Loucy (cell line): Measurements from ENCODE around the gene IFI30.

ENCODE experiments used
- H2AFZ ChIP-seq: fragments of 200-600 bp; sonication (generic); 2 replicates; pipeline ENCODE4 v1.6.0; 2016; ENCODE audit warnings: antibody characterized with exemption, mild to moderate bottlenecking, low read length, moderate library complexity
- H3F3A ChIP-seq: fragments of 200-600 bp; 2 replicates; pipeline ENCODE4 v1.6.0; 2016; ENCODE audit warnings: antibody characterized with exemption, low read depth, mild to moderate bottlenecking
- H3K27me3 ChIP-seq: fragments of 200-600 bp; sonication (generic); 2 replicates; pipeline ENCODE4 v1.6.1; 2014; ENCODE audit warnings: low read length, mild to moderate bottlenecking; ENCODE audit not compliant: insufficient read depth, poor library complexity, severe bottlenecking
- H3K36me3 ChIP-seq: fragments of 200-600 bp; sonication (generic); 2 replicates; pipeline ENCODE4 v1.6.1; 2016; ENCODE audit warnings: low read length; ENCODE audit not compliant: insufficient read depth
- H3K4me1 ChIP-seq: fragments of 200-600 bp; sonication (generic); 2 replicates; pipeline ENCODE4 v1.5.1; 2014; ENCODE audit warnings: low read length, mild to moderate bottlenecking; ENCODE audit not compliant: insufficient read depth, poor library complexity, severe bottlenecking
- H3K4me2 ChIP-seq: fragments of 200-600 bp; sonication (generic); 2 replicates; pipeline ENCODE4 v1.6.0; 2014; ENCODE audit warnings: antibody characterized with exemption, low read length, low read depth, mild to moderate bottlenecking; ENCODE audit not compliant: poor library complexity, severe bottlenecking
- H3K4me3 ChIP-seq: fragments of 200-600 bp; sonication (generic); 2 replicates; pipeline ENCODE4 v1.5.1; 2014; ENCODE audit warnings: low read length, mild to moderate bottlenecking, mixed read lengths; ENCODE audit not compliant: poor library complexity, severe bottlenecking
- H3K79me2 ChIP-seq: fragments of 200-600 bp; sonication (generic); 2 replicates; pipeline ENCODE4 v1.6.1; 2014; ENCODE audit warnings: low read length; ENCODE audit not compliant: insufficient read depth
- H3K9ac ChIP-seq: fragments of 200-600 bp; sonication (generic); 2 replicates; pipeline ENCODE4 v1.6.0; 2014; ENCODE audit warnings: mild to moderate bottlenecking, low read depth, low read length, moderate library complexity; ENCODE audit not compliant: poor library complexity, severe bottlenecking
- H3K9me2 ChIP-seq: fragments of 200-600 bp; sonication (generic); replicated peaks from 2 replicates; pipeline ENCODE4 v1.6.1; 2016; ENCODE audit warnings: low read depth, low read length, mixed read lengths
- H3K9me3 ChIP-seq: fragments of 200-600 bp; sonication (generic); 2 replicates; pipeline ENCODE4 v1.6.1; 2014; ENCODE audit warnings: mild to moderate bottlenecking, antibody characterized with exemption, low read length, low read depth; ENCODE audit not compliant: insufficient read depth
- H4K20me1 ChIP-seq: fragments of 200-600 bp; sonication (generic); 2 replicates; pipeline ENCODE4 v1.6.0; 2014; ENCODE audit warnings: antibody characterized with exemption, low read length, mild to moderate bottlenecking; ENCODE audit not compliant: insufficient read depth, poor library complexity, severe bottlenecking
- EZH2phosphoT487 ChIP-seq: fragments of 200-600 bp; IDR thresholded peaks from 2 replicates; pipeline ENCODE4 v1.6.1; 2018; ENCODE audit warnings: antibody characterized with exemption, mild to moderate bottlenecking, moderate library complexity, borderline replicate concordance
- TF ChIP-seq, protein P1 (sequence below): fragments of 200-600 bp; sonication (generic); conservative IDR thresholded peaks from 2 replicates; pipeline ENCODE4 v1.5.1; 2014; ENCODE audit warnings: mild to moderate bottlenecking, antibody characterized with exemption, low read length

Gene IFI30

DNA sequence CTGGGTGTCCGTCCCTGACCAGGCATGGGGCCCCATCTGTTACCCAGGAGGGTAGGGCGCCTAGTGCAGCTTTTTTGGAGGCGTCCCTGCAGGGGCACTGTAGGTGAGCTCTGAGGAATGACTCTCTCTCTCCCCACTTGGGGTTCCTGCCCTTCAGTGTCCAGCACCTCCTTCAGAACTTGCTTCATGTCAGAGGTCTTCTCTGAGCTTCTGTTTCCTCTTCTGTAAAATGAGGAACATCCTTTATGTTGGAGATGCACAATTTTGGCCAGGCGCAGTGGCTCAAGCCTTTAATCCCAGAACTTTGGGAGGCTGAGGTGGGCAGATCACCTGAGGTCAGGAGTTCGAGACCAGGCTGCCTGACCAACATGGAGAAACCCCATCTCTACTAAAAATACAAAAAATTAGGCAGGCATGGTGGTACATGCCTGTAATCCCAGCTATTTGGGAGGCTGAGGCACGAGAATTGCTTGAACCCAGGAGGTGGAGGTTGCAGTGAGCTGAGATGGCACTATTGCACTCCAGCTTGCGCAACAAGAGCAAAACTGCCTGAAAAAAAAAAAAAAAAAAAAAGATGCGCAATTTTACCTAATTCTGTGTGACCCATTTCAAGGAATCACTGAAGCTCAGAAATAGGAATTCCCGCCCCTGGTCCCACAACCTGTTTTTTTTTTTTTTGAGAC lies 35.8 kb upstream of the IFI30 start:
- TF ChIP-seq, protein P1, sequence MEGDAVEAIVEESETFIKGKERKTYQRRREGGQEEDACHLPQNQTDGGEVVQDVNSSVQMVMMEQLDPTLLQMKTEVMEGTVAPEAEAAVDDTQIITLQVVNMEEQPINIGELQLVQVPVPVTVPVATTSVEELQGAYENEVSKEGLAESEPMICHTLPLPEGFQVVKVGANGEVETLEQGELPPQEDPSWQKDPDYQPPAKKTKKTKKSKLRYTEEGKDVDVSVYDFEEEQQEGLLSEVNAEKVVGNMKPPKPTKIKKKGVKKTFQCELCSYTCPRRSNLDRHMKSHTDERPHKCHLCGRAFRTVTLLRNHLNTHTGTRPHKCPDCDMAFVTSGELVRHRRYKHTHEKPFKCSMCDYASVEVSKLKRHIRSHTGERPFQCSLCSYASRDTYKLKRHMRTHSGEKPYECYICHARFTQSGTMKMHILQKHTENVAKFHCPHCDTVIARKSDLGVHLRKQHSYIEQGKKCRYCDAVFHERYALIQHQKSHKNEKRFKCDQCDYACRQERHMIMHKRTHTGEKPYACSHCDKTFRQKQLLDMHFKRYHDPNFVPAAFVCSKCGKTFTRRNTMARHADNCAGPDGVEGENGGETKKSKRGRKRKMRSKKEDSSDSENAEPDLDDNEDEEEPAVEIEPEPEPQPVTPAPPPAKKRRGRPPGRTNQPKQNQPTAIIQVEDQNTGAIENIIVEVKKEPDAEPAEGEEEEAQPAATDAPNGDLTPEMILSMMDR, result no peak
- no peak for TF ChIP-seq EZH2phosphoT487
- no peak overlapping the region for H3K9ac ChIP-seq
- no peaks in the 10 kb centered on the region for H3F3A ChIP-seq
- H3K9me3 ChIP-seq, result no peaks in the 10 kb centered on the region
- H3K4me1 ChIP-seq, result no peaks in the 10 kb centered on the region
- no peaks in the 10 kb centered on the region for H3K27me3 ChIP-seq
- no peak overlapping the region for H3K4me3 ChIP-seq
- H3K36me3 ChIP-seq, result no peaks in the 10 kb centered on the region
- H4K20me1 ChIP-seq, result no peaks in the 10 kb centered on the region
- H2AFZ ChIP-seq, result no peak overlapping the region
- no peaks in the 10 kb centered on the region for H3K9me2 ChIP-seq
- H3K79me2 ChIP-seq, result no peaks in the 10 kb centered on the region
- no peak overlapping the region for H3K4me2 ChIP-seq

DNA sequence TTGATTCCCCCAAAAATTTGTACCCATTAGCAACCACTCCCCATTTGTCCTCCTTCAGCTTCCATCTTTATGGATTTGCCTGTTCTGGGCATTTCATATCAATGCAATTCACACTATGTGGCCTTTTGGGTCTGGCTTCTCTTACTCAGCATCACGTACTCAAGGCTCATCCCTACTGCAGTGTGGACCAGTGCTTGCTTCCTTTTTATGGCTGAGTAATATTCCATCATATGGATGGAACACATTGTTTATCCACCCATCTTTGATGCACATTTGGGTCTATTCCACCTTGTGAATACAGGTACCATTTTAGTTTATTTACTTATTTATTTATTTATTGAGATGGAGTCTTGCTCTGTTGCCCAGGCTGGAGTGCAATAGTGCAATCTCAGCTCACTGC lies 33.1 kb upstream of the IFI30 start:
- H3F3A ChIP-seq, result no peaks in the 10 kb centered on the region
- no peaks in the 10 kb centered on the region for H3K9me2 ChIP-seq
- no peaks in the 10 kb centered on the region for H3K4me1 ChIP-seq
- no peaks in the 10 kb centered on the region for H3K79me2 ChIP-seq
- no peak overlapping the region for H2AFZ ChIP-seq
- TF ChIP-seq, protein P1, result no peak
- no peak for TF ChIP-seq EZH2phosphoT487
- no peak overlapping the region for H3K9ac ChIP-seq
- no peak overlapping the region for H3K4me2 ChIP-seq
- no peaks in the 10 kb centered on the region for H3K27me3 ChIP-seq
- H3K36me3 ChIP-seq, result no peaks in the 10 kb centered on the region
- H3K9me3 ChIP-seq, result no peaks in the 10 kb centered on the region
- no peaks in the 10 kb centered on the region for H4K20me1 ChIP-seq
- H3K4me3 ChIP-seq, result no peak overlapping the region

GRCh38 chr19:18141031-18141430 lies 32.6 kb upstream of the IFI30 start:
- H3K4me3 ChIP-seq, result no peak overlapping the region
- no peaks in the 10 kb centered on the region for H3K4me1 ChIP-seq
- TF ChIP-seq EZH2phosphoT487, result no peak
- TF ChIP-seq, protein P1, result no peak
- no peaks in the 10 kb centered on the region for H3F3A ChIP-seq
- no peak overlapping the region for H2AFZ ChIP-seq
- H3K27me3 ChIP-seq, result no peaks in the 10 kb centered on the region
- no peaks in the 10 kb centered on the region for H3K9me3 ChIP-seq
- H3K79me2 ChIP-seq, result no peaks in the 10 kb centered on the region
- H3K4me2 ChIP-seq, result no peak overlapping the region
- H4K20me1 ChIP-seq, result no peaks in the 10 kb centered on the region
- H3K36me3 ChIP-seq, result no peaks in the 10 kb centered on the region
- no peaks in the 10 kb centered on the region for H3K9me2 ChIP-seq
- H3K9ac ChIP-seq, result no peak overlapping the region
